Inferior parietal cortex (tissue), 1 donor: Measurements from ENCODE around the gene PIGS.

Source experiments
- DNase-seq: peaks from one replicate; pipeline ENCODE4 v3.0.0-alpha.2; 2016; ENCODE audit errors: extremely low spot score

The PIGS gene

GRCh38 chr17:28550858-28551257 lies 20.5 kb downstream of the PIGS start:
- DNase-seq = no peak

- no peak for DNase-seq
Observed at GRCh38 chr17:28549236-28550132, 21.8 kb downstream of the PIGS start.

GRCh38 chr17:28548417-28549130 lies 22.8 kb downstream of the PIGS start:
- DNase-seq = no peak

- peak; percentile 69 for DNase-seq
Observed at GRCh38 chr17:28547623-28548416, 23.5 kb downstream of the PIGS start.

- no peak for DNase-seq
Observed at GRCh38 chr17:28547096-28547622, 24.2 kb downstream of the PIGS start.

GRCh38 chr17:28545787-28546415 lies 25.4 kb downstream of the PIGS start:
- DNase-seq = no peak

GRCh38 chr17:28545141-28545503 lies 26.2 kb downstream of the PIGS start:
- DNase-seq = no peak

GRCh38 chr17:28544402-28545140 lies 26.8 kb downstream of the PIGS start:
- no peak for DNase-seq

- no peak for DNase-seq
Observed at GRCh38 chr17:28541439-28541838, 29.9 kb downstream of the PIGS start.

- no peak for DNase-seq
Observed at GRCh38 chr17:28540231-28540630, 31.1 kb downstream of the PIGS start.

- no peak for DNase-seq
Observed at GRCh38 chr17:28538296-28538895, 32.9 kb downstream of the PIGS start.

- DNase-seq = no peak
Observed at GRCh38 chr17:28537219-28537610, 34.1 kb downstream of the PIGS start.

- DNase-seq = no peak
Observed at GRCh38 chr17:28536532-28537218, 34.6 kb downstream of the PIGS start.

- no peak for DNase-seq
Observed at GRCh38 chr17:28534740-28535375, 36.5 kb downstream of the PIGS start.

GRCh38 chr17:28533091-28533807 lies 38.1 kb downstream of the PIGS start:
- no peak for DNase-seq

- no peak for DNase-seq
Observed at GRCh38 chr17:28532050-28532960, 39.0 kb downstream of the PIGS start.

GRCh38 chr17:28530926-28531325 lies 40.4 kb downstream of the PIGS start:
- no peak for DNase-seq

GRCh38 chr17:28530250-28530649 lies 41.1 kb downstream of the PIGS start:
- DNase-seq = no peak
